ENCODE results near the gene GABRB1. TPM values are rescaled to one million over a fixed set of nuclear protein-coding genes. Genes with fewer than 3 reads are reported as not detected.

Gene GABRB1
- total and polyA plus RNA-seq, 5 donors from 2014 or later = not detected

DNA sequence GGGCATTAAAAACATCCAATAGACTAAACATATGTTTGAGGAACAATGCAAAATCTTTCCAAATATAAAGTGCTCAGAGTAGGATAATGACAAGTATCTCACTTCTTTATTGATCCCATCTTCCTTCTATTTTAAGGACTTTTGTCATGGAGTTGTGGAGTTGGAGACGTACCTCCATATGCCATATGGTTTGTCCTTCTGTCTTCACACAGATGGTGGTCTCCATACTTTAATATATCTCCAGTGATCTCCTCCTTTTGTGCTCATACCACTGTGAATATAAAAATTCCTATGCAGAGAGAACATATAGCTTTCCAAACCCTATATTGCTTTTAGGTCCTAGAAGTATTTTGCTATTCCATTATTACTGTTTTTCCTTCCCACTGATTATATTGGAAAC is 64.5 kb downstream of the GABRB1 start:
- Histone ChIP-seq H3K9me3 (ENCODE audit: control insufficient read depth in 2 of 2, low read length in 2 of 2) (no peaks in the 10 kb centered on the region), H3K4me1 (ENCODE audit: control insufficient read depth, insufficient read depth, low read length, poor library complexity, severe bottlenecking) (no peaks in the 10 kb centered on the region), H3K36me3 (ENCODE audit: control insufficient read depth, insufficient read depth, low read length) (no peaks in the 10 kb centered on the region), H3K27me3 (ENCODE audit: control insufficient read depth, insufficient read depth, low read length) (no peaks in the 10 kb centered on the region), H3K27ac (ENCODE audit: insufficient read depth, low read length, poor library complexity, severe bottlenecking) (no peak overlapping the region), H3K4me3 (ENCODE audit: low read depth, low read length) (no peak overlapping the region)
- Mint-ChIP-seq H3K4me1 (no peaks in the 10 kb centered on the region), H3K36me3 (no peaks in the 10 kb centered on the region), H3K9me3 (peaks cover 0 to 2% (median 0%) of the 10 kb centered on the region in 7 donors), H3K27ac (no peak overlapping the region), H3K27me3 (no peaks in the 10 kb centered on the region), H3K4me3 (no peak overlapping the region)
- no peak for ATAC-seq (ENCODE audit: low read depth in 2 of 2)
- DNase-seq = no peak

DNA sequence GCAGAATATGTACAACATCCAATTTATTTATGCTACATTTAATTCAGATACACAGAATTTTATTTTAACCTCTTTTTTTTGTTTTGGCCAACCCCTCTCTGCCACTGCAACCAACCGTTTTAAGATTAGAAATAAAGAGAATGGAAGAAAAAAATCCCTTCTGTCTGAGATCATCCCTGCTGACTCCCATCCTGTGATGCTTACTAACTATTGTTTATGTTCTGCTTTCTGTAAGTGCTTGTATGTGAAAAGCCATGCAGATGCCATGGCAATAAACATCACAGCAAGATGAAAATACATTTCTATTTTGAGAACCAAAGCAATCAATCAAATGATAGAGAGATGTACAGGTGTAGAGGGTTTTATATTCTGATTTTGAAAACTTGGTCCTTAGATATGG is 70.1 kb downstream of the GABRB1 start:
- peaks cover 0 to 1% (median 0%) of the 10 kb centered on the region in 7 donors for H3K9me3 Mint-ChIP-seq
- Histone ChIP-seq H3K27me3 (ENCODE audit: control insufficient read depth, insufficient read depth, low read length) (peaks cover 2% of the 10 kb centered on the region), H3K9me3 (ENCODE audit: control insufficient read depth in 2 of 2, low read length in 2 of 2) (no peaks in the 10 kb centered on the region), H3K4me3 (ENCODE audit: low read depth, low read length) (no peak overlapping the region), H3K4me1 (ENCODE audit: control insufficient read depth, insufficient read depth, low read length, poor library complexity, severe bottlenecking) (no peaks in the 10 kb centered on the region), H3K36me3 (ENCODE audit: control insufficient read depth, insufficient read depth, low read length) (no peaks in the 10 kb centered on the region), H3K27ac (ENCODE audit: insufficient read depth, low read length, poor library complexity, severe bottlenecking) (no peak overlapping the region)
- ATAC-seq (ENCODE audit: low read depth in 2 of 2) (no peak), DNase-seq (no peak)
- no peak overlapping the region for H3K4me3 Mint-ChIP-seq
- H3K36me3 Mint-ChIP-seq = no peaks in the 10 kb centered on the region
- no peak overlapping the region for H3K27ac Mint-ChIP-seq
- no peaks in the 10 kb centered on the region for H3K4me1 Mint-ChIP-seq
- H3K27me3 Mint-ChIP-seq = peaks cover under 1% of the 10 kb centered on the region

DNA sequence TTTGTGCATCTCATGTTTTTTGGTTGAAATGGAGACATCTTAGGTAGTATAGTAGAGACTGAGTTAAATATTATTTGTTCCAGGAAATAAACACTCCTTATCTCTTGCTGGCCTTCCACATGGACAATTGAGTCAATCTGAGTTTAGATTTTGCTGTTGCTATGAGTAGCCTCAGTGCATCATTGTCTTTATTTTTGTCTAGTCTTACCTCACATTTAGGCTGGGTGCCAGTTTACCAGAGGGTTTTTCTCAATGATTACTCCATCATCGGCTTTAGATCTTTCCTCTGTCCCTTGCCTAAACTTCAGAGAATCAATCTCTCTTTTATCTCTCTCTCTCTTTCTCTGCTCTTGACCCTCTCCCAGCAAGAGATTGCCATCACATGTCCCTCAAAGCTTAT is 73.6 kb downstream of the GABRB1 start:
- Mint-ChIP-seq H3K9me3 (peaks cover 0 to 1% (median 0%) of the 10 kb centered on the region in 7 donors), H3K36me3 (no peaks in the 10 kb centered on the region), H3K27me3 (peaks cover 9% of the 10 kb centered on the region), H3K27ac (no peak overlapping the region), H3K4me1 (no peaks in the 10 kb centered on the region), H3K4me3 (no peak overlapping the region)
- no peak for DNase-seq
- H3K4me3 ChIP-seq (ENCODE audit: low read depth, low read length) = no peak overlapping the region
- H3K36me3 ChIP-seq (ENCODE audit: control insufficient read depth, insufficient read depth, low read length) = no peaks in the 10 kb centered on the region
- no peaks in the 10 kb centered on the region for H3K4me1 ChIP-seq (ENCODE audit: control insufficient read depth, insufficient read depth, low read length, poor library complexity, severe bottlenecking)
- no peak overlapping the region for H3K27ac ChIP-seq (ENCODE audit: insufficient read depth, low read length, poor library complexity, severe bottlenecking)
- no peak for ATAC-seq (ENCODE audit: low read depth in 2 of 2)
- peaks cover 2% of the 10 kb centered on the region for H3K27me3 ChIP-seq (ENCODE audit: control insufficient read depth, insufficient read depth, low read length)
- no peaks in the 10 kb centered on the region for H3K9me3 ChIP-seq (ENCODE audit: control insufficient read depth in 2 of 2, low read length in 2 of 2)

DNA sequence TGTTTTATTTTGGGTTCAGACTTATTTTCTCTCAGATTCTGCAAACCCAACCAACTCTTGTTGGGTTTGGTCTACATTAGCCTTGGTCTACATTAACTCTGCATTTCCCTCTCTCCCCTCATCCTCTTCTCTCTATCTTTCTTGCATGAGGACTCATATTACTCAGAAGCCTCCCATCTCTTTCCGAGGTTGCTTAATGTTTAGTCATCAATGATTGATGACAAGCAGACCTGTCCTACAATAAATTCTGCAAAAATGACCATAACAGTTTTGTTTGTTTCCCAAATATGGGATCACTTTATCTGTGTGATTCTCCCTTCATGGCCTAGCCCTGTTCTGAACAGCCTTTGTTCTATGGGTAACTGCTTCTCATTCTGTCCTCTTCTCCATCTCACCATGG is 75.2 kb downstream of the GABRB1 start:
- H3K27ac Mint-ChIP-seq = no peak overlapping the region
- Histone ChIP-seq H3K27me3 (ENCODE audit: control insufficient read depth, insufficient read depth, low read length) (peaks cover 2% of the 10 kb centered on the region), H3K27ac (ENCODE audit: insufficient read depth, low read length, poor library complexity, severe bottlenecking) (no peak overlapping the region), H3K4me1 (ENCODE audit: control insufficient read depth, insufficient read depth, low read length, poor library complexity, severe bottlenecking) (no peaks in the 10 kb centered on the region), H3K36me3 (ENCODE audit: control insufficient read depth, insufficient read depth, low read length) (no peaks in the 10 kb centered on the region), H3K9me3 (ENCODE audit: control insufficient read depth in 2 of 2, low read length in 2 of 2) (no peaks in the 10 kb centered on the region), H3K4me3 (ENCODE audit: low read depth, low read length) (no peak overlapping the region)
- peaks cover 9% of the 10 kb centered on the region for H3K27me3 Mint-ChIP-seq
- ATAC-seq (ENCODE audit: low read depth in 2 of 2) (no peak), DNase-seq (no peak)
- no peaks in the 10 kb centered on the region for H3K4me1 Mint-ChIP-seq
- peaks cover 0 to 1% (median 0%) of the 10 kb centered on the region in 7 donors for H3K9me3 Mint-ChIP-seq
- H3K36me3 Mint-ChIP-seq = no peaks in the 10 kb centered on the region
- H3K4me3 Mint-ChIP-seq = no peak overlapping the region

DNA sequence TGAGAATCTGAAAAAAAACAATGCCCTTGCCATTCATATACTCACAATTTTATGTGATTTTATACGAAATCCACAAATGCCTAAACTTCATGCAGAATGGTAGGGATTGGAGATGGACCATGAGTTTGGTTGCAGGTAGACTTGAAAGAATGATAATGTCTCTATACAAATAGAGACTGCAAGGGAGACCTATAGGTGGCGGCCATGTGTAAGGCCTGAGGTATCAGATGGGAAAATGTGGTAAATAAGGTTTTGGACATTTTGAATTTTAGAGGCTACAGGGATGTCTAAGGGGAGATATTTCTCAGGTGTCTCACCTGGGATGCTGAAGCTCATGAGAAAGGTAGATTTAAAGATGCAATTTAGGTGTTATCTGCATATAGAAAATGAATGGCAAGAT is 78.0 kb downstream of the GABRB1 start:
- peaks cover 9% of the 10 kb centered on the region for H3K27me3 Mint-ChIP-seq
- Histone ChIP-seq H3K9me3 (ENCODE audit: control insufficient read depth in 2 of 2, low read length in 2 of 2) (no peaks in the 10 kb centered on the region), H3K4me1 (ENCODE audit: control insufficient read depth, insufficient read depth, low read length, poor library complexity, severe bottlenecking) (no peaks in the 10 kb centered on the region), H3K27ac (ENCODE audit: insufficient read depth, low read length, poor library complexity, severe bottlenecking) (no peak overlapping the region), H3K36me3 (ENCODE audit: control insufficient read depth, insufficient read depth, low read length) (no peaks in the 10 kb centered on the region), H3K4me3 (ENCODE audit: low read depth, low read length) (no peak overlapping the region), H3K27me3 (ENCODE audit: control insufficient read depth, insufficient read depth, low read length) (peaks cover 4% of the 10 kb centered on the region)
- H3K9me3 Mint-ChIP-seq = no peaks in the 10 kb centered on the region
- no peak overlapping the region for H3K27ac Mint-ChIP-seq
- no peaks in the 10 kb centered on the region for H3K4me1 Mint-ChIP-seq
- DNase-seq (no peak), ATAC-seq (ENCODE audit: low read depth in 2 of 2) (no peak)
- no peaks in the 10 kb centered on the region for H3K36me3 Mint-ChIP-seq
- no peak overlapping the region for H3K4me3 Mint-ChIP-seq

DNA sequence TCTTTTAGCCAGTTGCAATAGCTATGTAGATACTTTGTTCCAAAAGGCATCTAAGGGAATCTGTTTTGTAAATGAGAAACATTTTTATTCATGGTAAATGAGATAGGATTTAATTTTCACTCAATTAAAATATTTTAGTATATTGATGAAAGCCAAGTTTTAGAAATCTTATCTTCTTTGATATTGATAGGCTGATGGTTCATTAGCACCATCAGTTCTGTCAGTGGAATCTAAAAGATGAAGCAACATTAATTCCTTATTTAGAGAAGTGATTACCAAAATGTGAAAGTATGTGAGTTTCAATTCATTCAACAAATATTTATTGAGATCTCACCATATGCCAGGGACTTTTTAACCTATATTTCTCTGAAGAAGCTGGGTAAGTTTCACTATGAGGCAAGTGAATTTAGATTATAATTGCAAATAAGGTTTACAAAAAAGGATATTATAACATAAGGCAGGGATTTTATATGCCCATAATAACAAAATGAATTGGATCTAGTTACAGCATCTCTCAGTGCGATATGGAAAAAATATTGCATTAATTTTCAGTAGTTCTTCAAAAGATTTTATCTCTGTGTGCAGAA is 79.3 kb downstream of the GABRB1 start:
- Histone ChIP-seq H3K36me3 (ENCODE audit: control insufficient read depth, insufficient read depth, low read length) (no peaks in the 10 kb centered on the region), H3K27ac (ENCODE audit: insufficient read depth, low read length, poor library complexity, severe bottlenecking) (no peak overlapping the region), H3K4me3 (ENCODE audit: low read depth, low read length) (no peak overlapping the region), H3K4me1 (ENCODE audit: control insufficient read depth, insufficient read depth, low read length, poor library complexity, severe bottlenecking) (no peaks in the 10 kb centered on the region), H3K27me3 (ENCODE audit: control insufficient read depth, insufficient read depth, low read length) (peaks cover 5% of the 10 kb centered on the region), H3K9me3 (ENCODE audit: control insufficient read depth in 2 of 2, low read length in 2 of 2) (no peaks in the 10 kb centered on the region)
- Mint-ChIP-seq H3K4me1 (peaks cover 0 to 2% (median 0%) of the 10 kb centered on the region in 4 donors), H3K4me3 (no peak overlapping the region), H3K27me3 (peaks cover 9% of the 10 kb centered on the region), H3K9me3 (no peaks in the 10 kb centered on the region), H3K27ac (no peak overlapping the region), H3K36me3 (no peaks in the 10 kb centered on the region)
- DNase-seq (no peak), ATAC-seq (ENCODE audit: low read depth in 2 of 2) (no peak)

DNA sequence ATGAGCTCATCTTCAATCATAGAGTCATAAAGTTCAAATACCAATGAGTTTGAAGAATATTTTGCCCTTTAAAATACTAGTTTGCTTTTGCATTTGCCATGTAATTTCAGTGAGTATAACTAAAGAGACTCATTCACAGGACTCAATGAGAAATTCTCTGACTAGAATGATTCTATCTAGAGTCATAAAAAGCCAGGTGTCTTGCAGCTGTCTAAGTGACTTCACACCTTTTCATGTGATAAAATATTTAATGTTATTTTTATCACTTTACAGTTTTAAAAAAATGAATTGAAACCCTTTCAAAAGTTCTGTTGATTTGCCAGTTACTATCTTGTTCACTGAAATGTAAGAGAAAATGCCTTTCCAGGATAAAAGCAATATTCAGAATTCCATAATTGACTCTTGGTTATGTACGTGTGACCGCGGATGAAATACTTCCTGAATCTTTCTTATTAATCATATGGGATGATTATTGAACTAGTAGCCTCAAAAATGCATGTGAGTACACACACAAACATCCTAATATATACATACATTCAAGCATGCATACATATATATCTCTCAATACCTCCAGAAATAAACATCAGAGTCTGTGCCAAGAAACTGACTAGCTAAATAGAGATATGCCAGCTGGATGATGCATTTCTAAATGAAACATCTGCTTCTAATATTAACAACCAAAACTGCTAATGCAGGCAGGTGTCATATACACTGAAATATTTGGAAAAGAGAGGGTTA is 87.0 kb downstream of the GABRB1 start:
- no peak overlapping the region for H3K27ac ChIP-seq (ENCODE audit: insufficient read depth, low read length, poor library complexity, severe bottlenecking)
- no peaks in the 10 kb centered on the region for H3K4me1 ChIP-seq (ENCODE audit: control insufficient read depth, insufficient read depth, low read length, poor library complexity, severe bottlenecking)
- Mint-ChIP-seq H3K27me3 (no peaks in the 10 kb centered on the region), H3K4me1 (peaks cover 0 to 2% (median 0%) of the 10 kb centered on the region in 4 donors), H3K27ac (no peak overlapping the region), H3K36me3 (no peaks in the 10 kb centered on the region), H3K9me3 (no peaks in the 10 kb centered on the region), H3K4me3 (no peak overlapping the region)
- DNase-seq (no peak), ATAC-seq (ENCODE audit: low read depth in 2 of 2) (no peak)
- H3K4me3 ChIP-seq (ENCODE audit: low read depth, low read length) = no peak overlapping the region
- peaks cover 5% of the 10 kb centered on the region for H3K27me3 ChIP-seq (ENCODE audit: control insufficient read depth, insufficient read depth, low read length)
- no peaks in the 10 kb centered on the region for H3K36me3 ChIP-seq (ENCODE audit: control insufficient read depth, insufficient read depth, low read length)
- H3K9me3 ChIP-seq (ENCODE audit: control insufficient read depth in 2 of 2, low read length in 2 of 2) = no peaks in the 10 kb centered on the region

DNA sequence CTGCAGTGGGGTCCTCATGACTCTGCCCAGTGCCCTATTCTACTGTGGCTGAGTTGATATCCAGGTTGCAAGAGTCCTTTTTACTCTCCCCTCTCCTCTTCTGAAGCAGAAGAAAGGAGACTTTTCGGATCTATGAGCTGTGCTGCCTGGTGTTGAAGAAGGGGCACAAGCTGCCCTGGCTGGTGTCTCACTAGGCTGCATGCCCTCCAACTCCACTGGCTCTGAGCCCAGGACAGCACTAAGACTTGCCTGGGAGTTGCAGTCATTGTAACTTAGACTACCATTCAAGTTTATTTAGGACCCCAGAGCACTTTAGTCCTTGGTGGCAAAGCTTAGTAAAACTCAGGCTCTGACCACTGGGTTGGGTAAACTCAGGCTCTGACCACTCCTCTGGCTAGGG is 89.4 kb downstream of the GABRB1 start:
- no peaks in the 10 kb centered on the region for H3K36me3 ChIP-seq (ENCODE audit: control insufficient read depth, insufficient read depth, low read length)
- H3K9me3 Mint-ChIP-seq = no peaks in the 10 kb centered on the region
- ATAC-seq (ENCODE audit: low read depth in 2 of 2) (no peak), DNase-seq (no peak)
- no peaks in the 10 kb centered on the region for H3K27me3 Mint-ChIP-seq
- H3K36me3 Mint-ChIP-seq = no peaks in the 10 kb centered on the region
- no peaks in the 10 kb centered on the region for H3K27me3 ChIP-seq (ENCODE audit: control insufficient read depth, insufficient read depth, low read length)
- no peak overlapping the region for H3K27ac Mint-ChIP-seq
- H3K4me1 ChIP-seq (ENCODE audit: control insufficient read depth, insufficient read depth, low read length, poor library complexity, severe bottlenecking) = no peaks in the 10 kb centered on the region
- H3K4me1 Mint-ChIP-seq = no peaks in the 10 kb centered on the region
- no peak overlapping the region for H3K27ac ChIP-seq (ENCODE audit: insufficient read depth, low read length, poor library complexity, severe bottlenecking)
- no peaks in the 10 kb centered on the region for H3K9me3 ChIP-seq (ENCODE audit: control insufficient read depth in 2 of 2, low read length in 2 of 2)
- no peak overlapping the region for H3K4me3 ChIP-seq (ENCODE audit: low read depth, low read length)
- H3K4me3 Mint-ChIP-seq = no peak overlapping the region
